NCI-H748 treated with DMSO at 0.1 percent for 48 hours (cell line): ENCODE results near the gene TYRO3.
"Not testable (repeated sequence)": the region's sequence is repeated elsewhere in the genome, so short reads cannot be mapped to it uniquely, and the experiment has no call there.

ENCODE experiments used
- DNase-seq: peaks from one replicate; lab custom pipeline; 2025; lab: John Stamatoyannopoulos, UW

The TYRO3 gene

GRCh38 chr15:41574158-41574557 is 15.1 kb downstream of the TYRO3 start:
- no peak for DNase-seq

DNA sequence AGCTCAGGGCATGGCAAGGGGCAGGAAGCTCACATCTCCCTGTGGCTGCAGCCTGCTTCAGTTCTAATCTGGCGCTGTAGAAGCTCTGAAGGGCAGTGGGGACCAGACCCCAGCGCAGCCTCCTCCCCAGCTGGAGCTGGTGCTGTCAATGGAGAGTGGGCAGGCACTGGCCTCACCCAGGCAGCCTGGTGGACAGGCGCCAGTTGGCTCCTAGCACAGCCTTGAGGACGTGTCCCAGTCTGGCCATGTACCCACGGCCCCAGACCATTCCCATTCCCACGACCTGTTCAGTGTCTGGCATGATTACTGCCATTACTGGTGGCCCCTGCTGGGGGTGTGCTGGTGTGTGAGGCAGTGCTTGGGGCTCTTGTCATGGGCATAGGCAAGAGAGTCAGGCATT is 16.3 kb downstream of the TYRO3 start:
- DNase-seq: no peak

DNA sequence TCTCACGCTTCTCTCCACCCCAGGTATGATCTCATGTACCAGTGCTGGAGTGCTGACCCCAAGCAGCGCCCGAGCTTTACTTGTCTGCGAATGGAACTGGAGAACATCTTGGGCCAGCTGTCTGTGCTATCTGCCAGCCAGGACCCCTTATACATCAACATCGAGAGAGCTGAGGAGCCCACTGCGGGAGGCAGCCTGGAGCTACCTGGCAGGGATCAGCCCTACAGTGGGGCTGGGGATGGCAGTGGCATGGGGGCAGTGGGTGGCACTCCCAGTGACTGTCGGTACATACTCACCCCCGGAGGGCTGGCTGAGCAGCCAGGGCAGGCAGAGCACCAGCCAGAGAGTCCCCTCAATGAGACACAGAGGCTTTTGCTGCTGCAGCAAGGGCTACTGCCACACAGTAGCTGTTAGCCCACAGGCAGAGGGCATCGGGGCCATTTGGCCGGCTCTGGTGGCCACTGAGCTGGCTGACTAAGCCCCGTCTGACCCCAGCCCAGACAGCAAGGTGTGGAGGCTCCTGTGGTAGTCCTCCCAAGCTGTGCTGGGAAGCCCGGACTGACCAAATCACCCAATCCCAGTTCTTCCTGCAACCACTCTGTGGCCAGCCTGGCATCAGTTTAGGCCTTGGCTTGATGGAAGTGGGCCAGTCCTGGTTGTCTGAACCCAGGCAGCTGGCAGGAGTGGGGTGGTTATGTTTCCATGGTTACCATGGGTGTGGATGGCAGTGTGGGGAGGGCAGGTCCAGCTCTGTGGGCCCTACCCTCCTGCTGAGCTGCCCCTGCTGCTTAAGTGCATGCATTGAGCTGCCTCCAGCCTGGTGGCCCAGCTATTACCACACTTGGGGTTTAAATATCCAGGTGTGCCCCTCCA is 19.1 kb downstream of the TYRO3 start:
- no peak for DNase-seq

DNA sequence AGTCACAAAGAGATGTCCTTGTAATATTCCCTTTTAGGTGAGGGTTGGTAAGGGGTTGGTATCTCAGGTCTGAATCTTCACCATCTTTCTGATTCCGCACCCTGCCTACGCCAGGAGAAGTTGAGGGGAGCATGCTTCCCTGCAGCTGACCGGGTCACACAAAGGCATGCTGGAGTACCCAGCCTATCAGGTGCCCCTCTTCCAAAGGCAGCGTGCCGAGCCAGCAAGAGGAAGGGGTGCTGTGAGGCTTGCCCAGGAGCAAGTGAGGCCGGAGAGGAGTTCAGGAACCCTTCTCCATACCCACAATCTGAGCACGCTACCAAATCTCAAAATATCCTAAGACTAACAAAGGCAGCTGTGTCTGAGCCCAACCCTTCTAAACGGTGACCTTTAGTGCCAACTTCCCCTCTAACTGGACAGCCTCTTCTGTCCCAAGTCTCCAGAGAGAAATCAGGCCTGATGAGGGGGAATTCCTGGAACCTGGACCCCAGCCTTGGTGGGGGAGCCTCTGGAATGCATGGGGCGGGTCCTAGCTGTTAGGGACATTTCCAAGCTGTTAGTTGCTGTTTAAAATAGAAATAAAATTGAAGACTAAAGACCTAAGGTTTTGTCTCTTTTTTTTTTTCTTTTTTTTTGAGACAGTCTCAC is 19.8 kb downstream of the TYRO3 start:
- no peak for DNase-seq

GRCh38 chr15:41581110-41581509 is 22.1 kb downstream of the TYRO3 start:
- DNase-seq: no peak

DNA sequence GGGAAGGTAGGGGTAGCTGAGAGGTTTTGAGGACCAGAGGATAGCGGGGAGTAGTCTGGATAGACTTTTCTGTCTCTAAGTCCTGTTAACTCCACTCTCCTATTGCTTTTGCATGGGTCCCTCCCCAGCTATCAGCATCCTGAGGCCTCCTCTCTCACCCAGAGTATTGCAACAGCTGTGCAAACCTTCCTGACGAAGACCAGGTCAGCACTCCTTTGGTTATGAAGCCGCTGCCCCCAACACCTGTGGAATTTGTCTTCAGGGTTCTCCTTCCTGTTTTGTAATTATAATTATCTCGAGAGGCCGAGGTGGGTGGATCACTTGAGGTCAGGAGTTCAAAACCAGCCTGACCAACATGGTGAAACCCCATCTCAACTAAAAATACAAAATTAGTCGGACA is 24.8 kb downstream of the TYRO3 start:
- DNase-seq: no peak

DNA sequence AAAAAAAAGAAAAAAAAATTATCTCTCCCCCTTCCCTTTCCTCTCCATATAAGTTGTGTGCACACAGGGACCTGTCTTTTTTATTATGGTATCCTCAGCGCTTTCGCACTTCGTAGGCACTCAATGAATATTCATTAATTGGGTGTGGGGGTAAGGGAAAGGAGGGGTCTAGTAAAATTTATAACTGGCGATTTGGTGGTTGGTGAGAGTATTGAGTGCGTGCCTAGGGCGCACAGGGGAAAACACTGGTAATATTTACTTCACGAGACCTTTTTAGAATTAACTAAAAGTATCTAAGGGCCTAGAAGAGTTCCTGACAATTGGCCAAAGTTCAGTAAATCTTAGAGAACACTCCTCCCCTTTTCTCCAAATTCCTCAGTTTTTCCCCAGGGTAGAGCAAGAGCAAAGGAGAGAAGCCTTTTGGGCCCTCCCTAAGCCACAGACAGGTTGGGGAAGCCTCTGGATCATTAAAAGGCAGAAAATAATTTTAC is 25.7 kb downstream of the TYRO3 start:
- DNase-seq: no peak

GRCh38 chr15:41585127-41586047 is 26.4 kb downstream of the TYRO3 start:
- no peak for DNase-seq

- not testable (repeated sequence) for DNase-seq
These were observed 27.7 kb downstream of the TYRO3 start for GRCh38 chr15:41586531-41587282.

DNA sequence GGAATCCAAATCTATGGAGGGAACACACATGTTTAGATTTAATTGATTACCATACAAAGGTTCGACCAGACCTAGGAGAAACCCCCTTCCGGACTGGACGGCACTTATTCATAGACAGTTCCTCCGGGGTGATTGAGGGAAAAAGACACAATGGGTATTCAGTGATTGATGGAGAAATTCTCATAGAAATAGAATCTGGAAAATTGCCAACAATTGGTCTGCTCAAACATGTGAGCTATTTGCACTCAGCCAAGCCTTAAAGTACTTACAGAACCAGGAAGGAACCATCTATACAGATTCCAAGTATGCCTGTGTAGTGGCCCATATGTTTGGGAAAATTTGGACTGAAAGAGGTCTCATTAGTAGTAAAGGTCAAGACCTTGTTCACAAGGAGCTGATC is 30.0 kb downstream of the TYRO3 start:
- not testable (repeated sequence) for DNase-seq

- not testable (repeated sequence) for DNase-seq
These were observed 30.6 kb downstream of the TYRO3 start for GRCh38 chr15:41589571-41589970.

GRCh38 chr15:41591217-41591616 is 32.2 kb downstream of the TYRO3 start:
- DNase-seq: not testable (repeated sequence)

DNA sequence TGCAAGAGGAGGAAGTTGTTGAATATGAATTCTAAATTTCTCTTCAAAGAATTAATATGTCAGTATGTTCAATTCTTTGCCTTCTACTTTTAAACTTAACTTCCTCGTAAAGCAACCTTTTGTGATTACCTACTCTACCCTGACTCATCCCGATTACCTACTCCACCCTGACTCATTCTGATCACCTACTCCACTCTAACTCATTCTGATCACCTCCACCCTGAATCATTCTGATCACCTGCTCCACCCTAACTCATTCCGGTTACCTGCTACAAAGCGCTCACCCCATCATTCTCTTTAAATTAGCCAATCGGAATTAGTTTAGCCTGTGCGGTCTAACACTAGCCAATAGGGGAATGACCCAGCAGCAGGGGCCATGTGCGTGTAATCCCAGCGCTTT is 33.7 kb downstream of the TYRO3 start:
- not testable (repeated sequence) for DNase-seq

- DNase-seq: no peak
These were observed 36.1 kb downstream of the TYRO3 start for GRCh38 chr15:41594801-41595746.

DNA sequence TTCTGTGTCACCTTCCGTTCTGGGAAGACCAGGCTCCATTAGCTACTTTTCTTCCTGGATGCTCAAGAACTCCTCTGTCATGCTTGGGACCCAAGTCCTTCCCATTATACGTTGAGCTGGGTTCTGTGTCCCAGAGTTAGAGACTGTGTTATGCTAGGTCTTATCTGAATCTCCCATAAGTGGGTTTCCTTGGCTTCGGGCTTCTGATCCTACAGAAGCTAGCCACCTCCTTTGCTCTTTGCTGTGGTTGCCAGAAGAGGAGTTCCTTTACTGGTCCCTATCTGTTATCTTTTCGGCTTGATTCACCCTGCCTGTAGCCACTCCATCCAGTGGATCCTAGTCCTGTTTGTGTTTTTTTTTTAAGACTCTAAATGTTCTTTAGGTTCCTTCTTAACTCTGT is 38.0 kb downstream of the TYRO3 start:
- DNase-seq: no peak

GRCh38 chr15:41597787-41598186 is 38.8 kb downstream of the TYRO3 start:
- no peak for DNase-seq

DNA sequence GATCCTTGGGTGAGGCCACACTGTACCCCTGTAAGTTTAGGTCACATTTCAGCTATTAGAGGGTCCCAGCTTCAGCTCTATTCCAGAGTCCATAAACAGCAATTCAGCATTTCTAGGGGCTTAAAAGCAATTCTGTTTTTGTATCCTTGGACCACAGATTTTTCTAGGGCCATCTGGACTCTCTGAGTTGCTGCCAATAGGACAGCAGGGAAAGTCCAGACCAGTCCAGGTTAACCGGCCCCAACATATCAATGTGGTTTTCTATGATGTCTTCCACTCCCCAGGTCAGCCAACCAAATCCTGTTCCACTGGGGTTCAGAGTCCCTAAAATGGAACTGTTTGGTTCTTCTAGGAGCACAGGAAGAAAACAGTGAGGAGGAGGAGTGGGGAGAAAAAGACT is 40.0 kb downstream of the TYRO3 start:
- DNase-seq: no peak

DNA sequence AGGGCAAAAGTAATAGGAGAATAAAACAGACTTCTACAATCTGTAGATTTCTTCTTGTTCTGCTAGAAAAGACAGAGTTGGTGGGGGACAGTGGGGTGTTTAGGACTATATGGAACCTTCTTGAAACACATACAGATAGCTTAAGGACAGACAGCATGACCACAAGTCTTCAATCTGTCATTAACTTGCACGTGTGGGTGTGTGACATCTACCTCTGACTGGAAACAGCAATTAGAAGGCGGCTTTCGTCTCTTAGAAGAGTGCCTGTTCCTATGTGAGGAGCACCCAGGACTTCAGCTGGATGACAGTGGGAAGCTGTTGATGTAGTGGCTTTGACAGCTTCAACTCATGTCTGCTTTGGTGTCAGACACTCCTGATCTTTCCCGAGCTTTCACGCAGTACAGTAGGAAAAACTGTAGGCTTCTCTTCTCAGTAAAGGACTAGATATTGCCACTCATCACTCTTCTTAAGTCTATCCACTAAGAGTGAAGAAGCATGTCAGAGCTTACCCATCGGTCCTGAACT is 44.5 kb downstream of the TYRO3 start:
- DNase-seq: no peak

DNA sequence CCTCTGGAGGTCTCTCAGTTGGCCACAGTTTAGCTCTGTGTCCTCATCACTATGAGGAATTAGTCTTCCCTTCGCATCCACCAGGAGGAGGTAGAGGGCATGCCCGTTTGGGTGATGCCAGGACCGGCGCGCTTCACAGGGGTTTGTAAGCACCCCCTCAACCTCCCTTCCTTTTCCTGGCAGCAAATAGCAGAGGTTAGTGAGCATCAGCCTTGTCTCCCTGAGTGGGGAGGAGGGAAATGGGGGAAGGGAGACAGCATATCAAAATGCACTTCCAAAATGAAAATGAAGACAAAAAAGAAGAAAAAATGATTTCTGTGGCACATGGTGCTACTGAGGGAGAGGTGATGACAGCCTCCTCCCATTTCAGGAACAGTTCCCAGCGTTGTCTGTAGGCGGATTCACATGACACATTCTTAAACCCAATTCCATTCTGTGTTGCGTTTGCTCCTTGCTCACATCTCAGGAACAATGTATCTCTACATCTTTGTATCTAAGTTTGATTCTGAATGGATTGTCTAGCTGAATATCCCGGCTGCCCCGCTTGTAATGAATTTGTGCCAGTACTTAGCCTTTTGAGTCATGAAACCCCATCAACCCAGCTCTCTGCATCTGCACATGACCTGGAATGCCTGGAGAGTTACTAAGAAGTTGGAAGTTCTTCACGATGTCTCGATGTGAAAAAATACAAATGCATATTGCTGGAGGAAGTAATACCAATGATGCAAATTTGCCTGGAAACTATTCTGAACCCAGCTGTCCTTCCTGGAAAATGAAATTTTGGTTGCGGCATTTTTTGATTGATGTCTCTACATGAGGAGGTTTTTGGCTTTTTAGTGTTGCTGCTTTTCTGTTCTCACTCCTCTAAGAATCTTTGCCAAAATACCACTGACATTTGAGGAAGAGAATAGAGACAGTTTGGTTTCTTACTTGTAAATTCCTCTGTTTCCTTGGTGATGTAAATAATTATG is 45.2 kb downstream of the TYRO3 start:
- peak; percentile 20 for DNase-seq
